GM23338 (cell line): ENCODE measurements around the gene OR56B1. TPM values are rescaled to one million over a fixed set of nuclear protein-coding genes. Genes with fewer than 3 reads are reported as not detected.

Source experiments
- ATAC-seq: fragments of 200-7000 bp; cut with Tn5 transposase; 3 replicates; pipeline ENCODE4 v1.9.1; 2020
- DNase-seq: peaks from one replicate; pipeline ENCODE4 v3.0.0-alpha.2; 2015; ENCODE audit warnings: low spot score
- H2AFZ ChIP-seq: fragments of 200-600 bp; sonication (generic); 2 replicates; pipeline ENCODE4 v1.8.0; 2016; ENCODE audit warnings: antibody characterized with exemption, mild to moderate bottlenecking, moderate library complexity
- H3F3A ChIP-seq: fragments of 200-600 bp; sonication (generic); replicated peaks from 2 replicates; pipeline ENCODE4 v1.8.0; 2017; ENCODE audit warnings: antibody characterized with exemption, mixed run types, low read depth
- H3K27ac ChIP-seq: fragments of 200-600 bp; sonication (generic); 2 replicates; pipeline ENCODE4 v1.6.1; 2016; ENCODE audit warnings: low read depth
- H3K27me3 ChIP-seq: fragments of 200-600 bp; sonication (generic); 2 replicates; pipeline ENCODE4 v1.8.0; 2016; ENCODE audit warnings: mild to moderate bottlenecking, mixed run types, moderate library complexity; ENCODE audit not compliant: insufficient read depth
- H3K36me3 ChIP-seq: fragments of 200-600 bp; sonication (generic); 2 replicates; pipeline ENCODE4 v1.8.0; 2016; ENCODE audit warnings: mild to moderate bottlenecking; ENCODE audit not compliant: insufficient read depth
- H3K4me1 ChIP-seq: fragments of 200-600 bp; sonication (generic); 2 replicates; pipeline ENCODE4 v1.8.0; 2016; ENCODE audit warnings: mild to moderate bottlenecking, moderate library complexity; ENCODE audit not compliant: insufficient read depth
- H3K4me2 ChIP-seq: fragments of 200-600 bp; sonication (generic); 2 replicates; pipeline ENCODE4 v1.7.1; 2017; ENCODE audit warnings: mixed run types
- H3K4me3 ChIP-seq: fragments of 200-600 bp; sonication (generic); 2 replicates; pipeline ENCODE4 v1.6.1; 2016; ENCODE audit warnings: mixed run types
- H3K79me2 ChIP-seq: fragments of 200-600 bp; sonication (generic); replicated peaks from 2 replicates; pipeline ENCODE4 v1.8.0; 2017; ENCODE audit warnings: mild to moderate bottlenecking; ENCODE audit not compliant: insufficient read depth
- H3K9me2 ChIP-seq: fragments of 200-600 bp; sonication (generic); 2 replicates; pipeline ENCODE4 v1.8.0; 2017; ENCODE audit not compliant: insufficient read depth
- H4K20me1 ChIP-seq: fragments of 200-600 bp; sonication (generic); replicated peaks from 2 replicates; pipeline ENCODE4 v1.8.0; 2017; ENCODE audit warnings: mild to moderate bottlenecking; ENCODE audit not compliant: insufficient read depth
- H3K27ac Mint-ChIP-seq: 2 replicates; pipeline ENCODE4 v1.8.0; 2020; ENCODE audit warnings: inconsistent platforms, mild to moderate bottlenecking, moderate library complexity, mixed read lengths
- H3K27me3 Mint-ChIP-seq: 3 replicates; pipeline ENCODE4 v1.8.0; 2022; ENCODE audit warnings: low read depth, mild to moderate bottlenecking, moderate library complexity, mixed read lengths, inconsistent platforms; ENCODE audit not compliant: insufficient read depth, poor library complexity
- H3K36me3 Mint-ChIP-seq: 3 replicates; pipeline ENCODE4 v1.8.0; 2021; ENCODE audit warnings: low read depth, mild to moderate bottlenecking, inconsistent platforms, moderate library complexity, mixed read lengths
- H3K4me1 Mint-ChIP-seq: 3 replicates; pipeline ENCODE4 v1.8.0; 2020; ENCODE audit warnings: mild to moderate bottlenecking, inconsistent platforms, mixed read lengths
- H3K4me3 Mint-ChIP-seq: 3 replicates; pipeline ENCODE4 v1.8.0; 2021; ENCODE audit warnings: moderate library complexity, mild to moderate bottlenecking, inconsistent platforms, mixed read lengths
- H3K9me3 Mint-ChIP-seq: 3 replicates; pipeline ENCODE4 v1.8.0; 2020; ENCODE audit warnings: moderate library complexity, mild to moderate bottlenecking, inconsistent platforms, mixed read lengths
- CREB1 ChIP-seq: fragments of 250-450 bp; sonication (Bioruptor Pico); IDR thresholded peaks from 2 replicates; pipeline ENCODE4 v1.5.0; 2020; ENCODE audit warnings: low read depth, mild to moderate bottlenecking, moderate library complexity
- EZH2 ChIP-seq: fragments of 200-600 bp; sonication (generic); IDR thresholded peaks from one replicate; pipeline ENCODE4 v1.8.0; 2017; ENCODE audit warnings: antibody characterized with exemption, mild to moderate bottlenecking, low read depth; ENCODE audit not compliant: unreplicated experiment
- EZH2phosphoT487 ChIP-seq: fragments of 200-600 bp; sonication (generic); IDR thresholded peaks from one replicate; pipeline ENCODE4 v1.8.1; 2018; ENCODE audit warnings: antibody characterized with exemption; ENCODE audit not compliant: unreplicated experiment
- JUNB ChIP-seq: IDR thresholded peaks from one replicate; pipeline ENCODE4 v1.6.1; 2016; ENCODE audit warnings: antibody characterized with exemption; ENCODE audit not compliant: unreplicated experiment
- NANOG ChIP-seq: IDR thresholded peaks from 2 replicates; pipeline ENCODE4 v1.6.1; 2016; ENCODE audit warnings: antibody characterized with exemption, borderline replicate concordance
- POLR2AphosphoS5 ChIP-seq: IDR thresholded peaks from 2 replicates; pipeline ENCODE4 v1.6.1; 2016; ENCODE audit warnings: antibody characterized with exemption, low read depth
- REST ChIP-seq: IDR thresholded peaks from one replicate; pipeline ENCODE4 v1.6.1; 2018; ENCODE audit warnings: antibody characterized with exemption; ENCODE audit not compliant: unreplicated experiment
- STAT1 ChIP-seq: IDR thresholded peaks from one replicate; pipeline ENCODE4 v1.6.1; 2016; ENCODE audit warnings: antibody characterized with exemption; ENCODE audit not compliant: unreplicated experiment
- ZNF114 ChIP-seq: fragments of 250-450 bp; sonication (Bioruptor Pico); IDR thresholded peaks from 2 replicates; pipeline ENCODE4 v1.5.0; 2020; ENCODE audit warnings: mild to moderate bottlenecking, moderate library complexity
- ZNF331 ChIP-seq: fragments of 250-450 bp; sonication (Bioruptor Pico); IDR thresholded peaks from 2 replicates; pipeline ENCODE4 v1.5.0; 2020; ENCODE audit warnings: low read depth, mild to moderate bottlenecking, moderate library complexity
- polyA plus RNA-seq: library from polyadenylated mRNA; unstranded; fragments of >200 nt; fragmentation: Nextera tagmentation; extraction: Ambion mirVana; gene quantifications from 2 replicates; pipeline ENCODE4 v1.2.1, GENCODE V29; 2016
- total RNA-seq: library from RNA; depleted of rRNA; stranded (reverse); fragments of >200 nt; shearing (Covaris generic); gene quantifications from 2 replicates; pipeline ENCODE4 v1.2.3, GENCODE V29; 2014
- TF ChIP-seq, protein P1 (sequence below), 2 experiments: fragments of 200-600 bp in 1 of 2; sonication (generic) in 1 of 2; conservative IDR thresholded peaks; 2 replicates each; pipeline versions ENCODE4 v1.5.1 to v1.6.1; 2016 to 2017; ENCODE audit warnings: antibody characterized with exemption in 2 of 2, low read depth in 2 of 2, mild to moderate bottlenecking in 2 of 2, moderate library complexity in 1 of 2
- TF ChIP-seq, protein P2 (sequence below): IDR thresholded peaks from 2 replicates; pipeline ENCODE4 v1.6.1; 2016; ENCODE audit warnings: antibody characterized with exemption
- TF ChIP-seq, protein P3 (sequence below): fragments of 250-450 bp; sonication (Bioruptor Pico); IDR thresholded peaks from 2 replicates; pipeline ENCODE4 v1.5.0; 2020; ENCODE audit warnings: mild to moderate bottlenecking, moderate library complexity

Gene OR56B1
- total and polyA plus RNA-seq, 2 experiments from 2014 or later = 0.28 TPM; not detected in 1

- Histone ChIP-seq H3K36me3 (peaks cover 18% of the 10 kb centered on the region), H3K4me3 (no peak overlapping the region), H3K4me1 (no peaks in the 10 kb centered on the region), H3K27ac (no peak overlapping the region), H3K79me2 (peaks cover 12% of the 10 kb centered on the region), H3F3A (no peaks in the 10 kb centered on the region), H2AFZ (no peak overlapping the region), H4K20me1 (0 out of 2 replicates have a peak, but pooled peaks cover 4% of the 10 kb centered on the region), H3K27me3 (no peaks in the 10 kb centered on the region), H3K9me2 (peaks cover 3% of the 10 kb centered on the region; the same call in 1 of the 2 replicates), H3K4me2 (no peak overlapping the region)
- no peaks in the 10 kb centered on the region; the same call in 2 of the 3 replicates for H3K4me1 Mint-ChIP-seq
- H3K27ac Mint-ChIP-seq = no peak overlapping the region
- no peaks in the 10 kb centered on the region; the same call in 2 of the 3 replicates for H3K9me3 Mint-ChIP-seq
- peaks cover 24% of the 10 kb centered on the region for H3K36me3 Mint-ChIP-seq
- H3K4me3 Mint-ChIP-seq = no peak overlapping the region
- ATAC-seq (no peak), DNase-seq (no peak)
- TF ChIP-seq STAT1 (no peak), ZNF114 (no peak), EZH2phosphoT487 (no peak), EZH2 (no peak), CREB1 (CRISPR knock-in tag) (no peak), POLR2AphosphoS5 (no peak), REST (no peak), ZNF331 (CRISPR knock-in tag) (no peak), JUNB (no peak), NANOG (no peak)
- TF ChIP-seq, protein P1, sequence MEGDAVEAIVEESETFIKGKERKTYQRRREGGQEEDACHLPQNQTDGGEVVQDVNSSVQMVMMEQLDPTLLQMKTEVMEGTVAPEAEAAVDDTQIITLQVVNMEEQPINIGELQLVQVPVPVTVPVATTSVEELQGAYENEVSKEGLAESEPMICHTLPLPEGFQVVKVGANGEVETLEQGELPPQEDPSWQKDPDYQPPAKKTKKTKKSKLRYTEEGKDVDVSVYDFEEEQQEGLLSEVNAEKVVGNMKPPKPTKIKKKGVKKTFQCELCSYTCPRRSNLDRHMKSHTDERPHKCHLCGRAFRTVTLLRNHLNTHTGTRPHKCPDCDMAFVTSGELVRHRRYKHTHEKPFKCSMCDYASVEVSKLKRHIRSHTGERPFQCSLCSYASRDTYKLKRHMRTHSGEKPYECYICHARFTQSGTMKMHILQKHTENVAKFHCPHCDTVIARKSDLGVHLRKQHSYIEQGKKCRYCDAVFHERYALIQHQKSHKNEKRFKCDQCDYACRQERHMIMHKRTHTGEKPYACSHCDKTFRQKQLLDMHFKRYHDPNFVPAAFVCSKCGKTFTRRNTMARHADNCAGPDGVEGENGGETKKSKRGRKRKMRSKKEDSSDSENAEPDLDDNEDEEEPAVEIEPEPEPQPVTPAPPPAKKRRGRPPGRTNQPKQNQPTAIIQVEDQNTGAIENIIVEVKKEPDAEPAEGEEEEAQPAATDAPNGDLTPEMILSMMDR (conservative IDR thresholded peaks at IDR 0.05; ENCODE audit: low read depth in 2 of 2) = no peak
- TF ChIP-seq, protein P2, sequence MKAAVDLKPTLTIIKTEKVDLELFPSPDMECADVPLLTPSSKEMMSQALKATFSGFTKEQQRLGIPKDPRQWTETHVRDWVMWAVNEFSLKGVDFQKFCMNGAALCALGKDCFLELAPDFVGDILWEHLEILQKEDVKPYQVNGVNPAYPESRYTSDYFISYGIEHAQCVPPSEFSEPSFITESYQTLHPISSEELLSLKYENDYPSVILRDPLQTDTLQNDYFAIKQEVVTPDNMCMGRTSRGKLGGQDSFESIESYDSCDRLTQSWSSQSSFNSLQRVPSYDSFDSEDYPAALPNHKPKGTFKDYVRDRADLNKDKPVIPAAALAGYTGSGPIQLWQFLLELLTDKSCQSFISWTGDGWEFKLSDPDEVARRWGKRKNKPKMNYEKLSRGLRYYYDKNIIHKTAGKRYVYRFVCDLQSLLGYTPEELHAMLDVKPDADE = no peak
- TF ChIP-seq, protein P3, sequence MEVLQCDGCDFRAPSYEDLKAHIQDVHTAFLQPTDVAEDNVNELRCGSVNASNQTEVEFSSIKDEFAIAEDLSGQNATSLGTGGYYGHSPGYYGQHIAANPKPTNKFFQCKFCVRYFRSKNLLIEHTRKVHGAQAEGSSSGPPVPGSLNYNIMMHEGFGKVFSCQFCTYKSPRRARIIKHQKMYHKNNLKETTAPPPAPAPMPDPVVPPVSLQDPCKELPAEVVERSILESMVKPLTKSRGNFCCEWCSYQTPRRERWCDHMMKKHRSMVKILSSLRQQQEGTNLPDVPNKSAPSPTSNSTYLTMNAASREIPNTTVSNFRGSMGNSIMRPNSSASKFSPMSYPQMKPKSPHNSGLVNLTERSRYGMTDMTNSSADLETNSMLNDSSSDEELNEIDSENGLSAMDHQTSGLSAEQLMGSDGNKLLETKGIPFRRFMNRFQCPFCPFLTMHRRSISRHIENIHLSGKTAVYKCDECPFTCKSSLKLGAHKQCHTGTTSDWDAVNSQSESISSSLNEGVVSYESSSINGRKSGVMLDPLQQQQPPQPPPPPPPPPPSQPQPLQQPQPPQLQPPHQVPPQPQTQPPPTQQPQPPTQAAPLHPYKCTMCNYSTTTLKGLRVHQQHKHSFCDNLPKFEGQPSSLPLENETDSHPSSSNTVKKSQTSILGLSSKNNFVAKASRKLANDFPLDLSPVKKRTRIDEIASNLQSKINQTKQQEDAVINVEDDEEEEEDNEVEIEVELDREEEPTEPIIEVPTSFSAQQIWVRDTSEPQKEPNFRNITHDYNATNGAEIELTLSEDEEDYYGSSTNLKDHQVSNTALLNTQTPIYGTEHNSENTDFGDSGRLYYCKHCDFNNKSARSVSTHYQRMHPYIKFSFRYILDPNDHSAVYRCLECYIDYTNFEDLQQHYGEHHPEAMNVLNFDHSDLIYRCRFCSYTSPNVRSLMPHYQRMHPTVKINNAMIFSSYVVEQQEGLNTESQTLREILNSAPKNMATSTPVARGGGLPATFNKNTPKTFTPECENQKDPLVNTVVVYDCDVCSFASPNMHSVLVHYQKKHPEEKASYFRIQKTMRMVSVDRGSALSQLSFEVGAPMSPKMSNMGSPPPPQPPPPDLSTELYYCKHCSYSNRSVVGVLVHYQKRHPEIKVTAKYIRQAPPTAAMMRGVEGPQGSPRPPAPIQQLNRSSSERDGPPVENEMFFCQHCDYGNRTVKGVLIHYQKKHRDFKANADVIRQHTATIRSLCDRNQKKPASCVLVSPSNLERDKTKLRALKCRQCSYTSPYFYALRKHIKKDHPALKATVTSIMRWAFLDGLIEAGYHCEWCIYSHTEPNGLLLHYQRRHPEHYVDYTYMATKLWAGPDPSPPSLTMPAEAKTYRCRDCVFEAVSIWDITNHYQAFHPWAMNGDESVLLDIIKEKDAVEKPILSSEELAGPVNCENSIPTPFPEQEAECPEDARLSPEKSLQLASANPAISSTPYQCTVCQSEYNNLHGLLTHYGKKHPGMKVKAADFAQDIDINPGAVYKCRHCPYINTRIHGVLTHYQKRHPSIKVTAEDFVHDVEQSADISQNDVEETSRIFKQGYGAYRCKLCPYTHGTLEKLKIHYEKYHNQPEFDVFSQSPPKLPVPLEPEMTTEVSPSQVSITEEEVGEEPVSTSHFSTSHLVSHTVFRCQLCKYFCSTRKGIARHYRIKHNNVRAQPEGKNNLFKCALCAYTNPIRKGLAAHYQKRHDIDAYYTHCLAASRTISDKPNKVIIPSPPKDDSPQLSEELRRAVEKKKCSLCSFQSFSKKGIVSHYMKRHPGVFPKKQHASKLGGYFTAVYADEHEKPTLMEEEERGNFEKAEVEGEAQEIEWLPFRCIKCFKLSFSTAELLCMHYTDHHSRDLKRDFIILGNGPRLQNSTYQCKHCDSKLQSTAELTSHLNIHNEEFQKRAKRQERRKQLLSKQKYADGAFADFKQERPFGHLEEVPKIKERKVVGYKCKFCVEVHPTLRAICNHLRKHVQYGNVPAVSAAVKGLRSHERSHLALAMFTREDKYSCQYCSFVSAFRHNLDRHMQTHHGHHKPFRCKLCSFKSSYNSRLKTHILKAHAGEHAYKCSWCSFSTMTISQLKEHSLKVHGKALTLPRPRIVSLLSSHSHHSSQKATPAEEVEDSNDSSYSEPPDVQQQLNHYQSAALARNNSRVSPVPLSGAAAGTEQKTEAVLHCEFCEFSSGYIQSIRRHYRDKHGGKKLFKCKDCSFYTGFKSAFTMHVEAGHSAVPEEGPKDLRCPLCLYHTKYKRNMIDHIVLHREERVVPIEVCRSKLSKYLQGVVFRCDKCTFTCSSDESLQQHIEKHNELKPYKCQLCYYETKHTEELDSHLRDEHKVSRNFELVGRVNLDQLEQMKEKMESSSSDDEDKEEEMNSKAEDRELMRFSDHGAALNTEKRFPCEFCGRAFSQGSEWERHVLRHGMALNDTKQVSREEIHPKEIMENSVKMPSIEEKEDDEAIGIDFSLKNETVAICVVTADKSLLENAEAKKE (CRISPR knock-in tag) = no peak
- H3K27me3 Mint-ChIP-seq = no peaks in the 10 kb centered on the region
Observed at GRCh38 chr11:5698281-5698680, 38.0 kb upstream of the OR56B1 start.
